ENCODE data around the gene TMEM51. TPM values are rescaled to one million over a fixed set of nuclear protein-coding genes. Genes with fewer than 3 reads are reported as not detected.

Gene TMEM51
- total and polyA plus RNA-seq, 4 donors: 1.3 to 8.8 (median 4.6) TPM

GRCh38 chr1:15160626-15161025 is 7.1 kb downstream of the TMEM51 start:
- Histone ChIP-seq H3K9me3 (ENCODE audit: control insufficient read depth, low read length) (no peaks in the 10 kb centered on the region), H3K4me1 (ENCODE audit: control insufficient read depth in 1 of 2, insufficient read depth in 2 of 2, low read length in 2 of 2) (no peaks in the 10 kb centered on the region), H3K27me3 (ENCODE audit: control insufficient read depth in 1 of 2, insufficient read depth in 2 of 2, low read length in 1 of 2) (no peaks in the 10 kb centered on the region), H3K4me3 (ENCODE audit: low read length in 2 of 2) (no peak overlapping the region), H3K36me3 (ENCODE audit: control insufficient read depth in 1 of 2, insufficient read depth in 2 of 2, low read length in 1 of 2) (no peaks in the 10 kb centered on the region), H3K27ac (ENCODE audit: low read depth in 1 of 2, low read length in 2 of 2) (no peak overlapping the region)
- ATAC-seq (ENCODE audit: low FRiP score): no peak
- WGBS, 2 donors: 50 to 62% methylated on average over 8 of the region's 8 CpGs
- DNase-seq: no peak
- intact Hi-C loops (cut with DNase I): loop anchor here in 1 of 2 donors (2.0 kb wide), 1 partner anchor 48 kb away; no protein-coding TSS in a partner anchor

- intact Hi-C loops (cut with DNase I): no loop called here
- no peak for DNase-seq
- H3K4me3 ChIP-seq (ENCODE audit: low read length in 2 of 2): no peak overlapping the region
- no peaks in the 10 kb centered on the region for H3K27me3 ChIP-seq (ENCODE audit: control insufficient read depth in 1 of 2, insufficient read depth in 2 of 2, low read length in 1 of 2)
- H3K27ac ChIP-seq (ENCODE audit: low read depth in 1 of 2, low read length in 2 of 2): no peak overlapping the region
- no peaks in the 10 kb centered on the region for H3K36me3 ChIP-seq (ENCODE audit: control insufficient read depth in 1 of 2, insufficient read depth in 2 of 2, low read length in 1 of 2)
- H3K4me1 ChIP-seq (ENCODE audit: control insufficient read depth in 1 of 2, insufficient read depth in 2 of 2, low read length in 2 of 2): no peaks in the 10 kb centered on the region
- ATAC-seq (ENCODE audit: low FRiP score): no peak
- 24 to 37% methylated on average over 3 of the region's 3 CpGs for WGBS, 2 donors
- no peaks in the 10 kb centered on the region for H3K9me3 ChIP-seq (ENCODE audit: control insufficient read depth, low read length)
Observed at GRCh38 chr1:15167386-15167785, 13.8 kb downstream of the TMEM51 start.

- no peaks in the 10 kb centered on the region for H3K4me1 ChIP-seq (ENCODE audit: control insufficient read depth in 1 of 2, insufficient read depth in 2 of 2, low read length in 2 of 2)
- H3K27ac ChIP-seq (ENCODE audit: low read depth in 1 of 2, low read length in 2 of 2): no peak overlapping the region
- no peak for DNase-seq
- WGBS, 2 donors: 27 to 52% methylated on average over 5 of the region's 5 CpGs
- H3K4me3 ChIP-seq (ENCODE audit: low read length in 2 of 2): no peak overlapping the region
- H3K9me3 ChIP-seq (ENCODE audit: control insufficient read depth, low read length): no peaks in the 10 kb centered on the region
- ATAC-seq (ENCODE audit: low FRiP score): no peak
- intact Hi-C loops (cut with DNase I): no loop called here
- H3K27me3 ChIP-seq (ENCODE audit: control insufficient read depth in 1 of 2, insufficient read depth in 2 of 2, low read length in 1 of 2): no peaks in the 10 kb centered on the region
- no peaks in the 10 kb centered on the region for H3K36me3 ChIP-seq (ENCODE audit: control insufficient read depth in 1 of 2, insufficient read depth in 2 of 2, low read length in 1 of 2)
Observed at GRCh38 chr1:15168479-15168878, 14.9 kb downstream of the TMEM51 start.

- no peak overlapping the region for H3K4me3 ChIP-seq (ENCODE audit: low read length in 2 of 2)
- no peaks in the 10 kb centered on the region for H3K4me1 ChIP-seq (ENCODE audit: control insufficient read depth in 1 of 2, insufficient read depth in 2 of 2, low read length in 2 of 2)
- DNase-seq (no peak), ATAC-seq (ENCODE audit: low FRiP score) (no peak)
- no peaks in the 10 kb centered on the region for H3K27me3 ChIP-seq (ENCODE audit: control insufficient read depth in 1 of 2, insufficient read depth in 2 of 2, low read length in 1 of 2)
- no peak overlapping the region for H3K27ac ChIP-seq (ENCODE audit: low read depth in 1 of 2, low read length in 2 of 2)
- H3K36me3 ChIP-seq (ENCODE audit: control insufficient read depth in 1 of 2, insufficient read depth in 2 of 2, low read length in 1 of 2): no peaks in the 10 kb centered on the region
- WGBS, 2 donors: 85% methylated on average over 7 of the region's 7 CpGs
- intact Hi-C loops (cut with DNase I): no loop called here
- H3K9me3 ChIP-seq (ENCODE audit: control insufficient read depth, low read length): no peaks in the 10 kb centered on the region
Observed at GRCh38 chr1:15170071-15170470, 16.5 kb downstream of the TMEM51 start.

- ATAC-seq (ENCODE audit: low FRiP score): no peak
- no peaks in the 10 kb centered on the region for H3K36me3 ChIP-seq (ENCODE audit: control insufficient read depth in 1 of 2, insufficient read depth in 2 of 2, low read length in 1 of 2)
- H3K27me3 ChIP-seq (ENCODE audit: control insufficient read depth in 1 of 2, insufficient read depth in 2 of 2, low read length in 1 of 2): no peaks in the 10 kb centered on the region
- DNase-seq: no peak
- 83 to 89% methylated on average over 15 of the region's 15 CpGs for WGBS, 2 donors
- no peaks in the 10 kb centered on the region for H3K9me3 ChIP-seq (ENCODE audit: control insufficient read depth, low read length)
- no peak overlapping the region for H3K27ac ChIP-seq (ENCODE audit: low read depth in 1 of 2, low read length in 2 of 2)
- intact Hi-C loops (cut with DNase I): no loop called here
- no peaks in the 10 kb centered on the region for H3K4me1 ChIP-seq (ENCODE audit: control insufficient read depth in 1 of 2, insufficient read depth in 2 of 2, low read length in 2 of 2)
- no peak overlapping the region for H3K4me3 ChIP-seq (ENCODE audit: low read length in 2 of 2)
Observed at GRCh38 chr1:15171271-15171908, 17.8 kb downstream of the TMEM51 start.

GRCh38 chr1:15172405-15173259 is 19.1 kb downstream of the TMEM51 start:
- H3K36me3 ChIP-seq (ENCODE audit: control insufficient read depth in 1 of 2, insufficient read depth in 2 of 2, low read length in 1 of 2): no peaks in the 10 kb centered on the region
- intact Hi-C loops (cut with DNase I): no loop called here
- WGBS, 2 donors: 55 to 68% methylated on average over 16 of the region's 16 CpGs
- no peak overlapping the region for H3K4me3 ChIP-seq (ENCODE audit: low read length in 2 of 2)
- DNase-seq: no peak
- no peak for ATAC-seq (ENCODE audit: low FRiP score)
- H3K4me1 ChIP-seq (ENCODE audit: control insufficient read depth in 1 of 2, insufficient read depth in 2 of 2, low read length in 2 of 2): no peaks in the 10 kb centered on the region
- H3K27ac ChIP-seq (ENCODE audit: low read depth in 1 of 2, low read length in 2 of 2): no peak overlapping the region
- no peaks in the 10 kb centered on the region for H3K27me3 ChIP-seq (ENCODE audit: control insufficient read depth in 1 of 2, insufficient read depth in 2 of 2, low read length in 1 of 2)
- no peaks in the 10 kb centered on the region for H3K9me3 ChIP-seq (ENCODE audit: control insufficient read depth, low read length)

GRCh38 chr1:15173863-15174614 is 20.5 kb downstream of the TMEM51 start:
- no peaks in the 10 kb centered on the region for H3K36me3 ChIP-seq (ENCODE audit: control insufficient read depth in 1 of 2, insufficient read depth in 2 of 2, low read length in 1 of 2)
- 83 to 95% methylated on average over 11 of the region's 11 CpGs for WGBS, 2 donors
- no peaks in the 10 kb centered on the region for H3K9me3 ChIP-seq (ENCODE audit: control insufficient read depth, low read length)
- ATAC-seq (ENCODE audit: low FRiP score): no peak
- DNase-seq: no peak
- intact Hi-C loops (cut with DNase I): no loop called here
- H3K27ac ChIP-seq (ENCODE audit: low read depth in 1 of 2, low read length in 2 of 2): no peak overlapping the region
- H3K27me3 ChIP-seq (ENCODE audit: control insufficient read depth in 1 of 2, insufficient read depth in 2 of 2, low read length in 1 of 2): no peaks in the 10 kb centered on the region
- no peaks in the 10 kb centered on the region for H3K4me1 ChIP-seq (ENCODE audit: control insufficient read depth in 1 of 2, insufficient read depth in 2 of 2, low read length in 2 of 2)
- no peak overlapping the region for H3K4me3 ChIP-seq (ENCODE audit: low read length in 2 of 2)

GRCh38 chr1:15174615-15174983 is 21.1 kb downstream of the TMEM51 start:
- Histone ChIP-seq H3K36me3 (ENCODE audit: control insufficient read depth in 1 of 2, insufficient read depth in 2 of 2, low read length in 1 of 2) (no peaks in the 10 kb centered on the region), H3K27me3 (ENCODE audit: control insufficient read depth in 1 of 2, insufficient read depth in 2 of 2, low read length in 1 of 2) (no peaks in the 10 kb centered on the region), H3K9me3 (ENCODE audit: control insufficient read depth, low read length) (no peaks in the 10 kb centered on the region), H3K4me3 (ENCODE audit: low read length in 2 of 2) (no peak overlapping the region), H3K4me1 (ENCODE audit: control insufficient read depth in 1 of 2, insufficient read depth in 2 of 2, low read length in 2 of 2) (no peaks in the 10 kb centered on the region), H3K27ac (ENCODE audit: low read depth in 1 of 2, low read length in 2 of 2) (no peak overlapping the region)
- ATAC-seq (ENCODE audit: low FRiP score) (no peak), DNase-seq (no peak)
- 16 to 36% methylated on average over 3 of the region's 3 CpGs for WGBS, 2 donors
- intact Hi-C loops (cut with DNase I): no loop called here
